ENCODE data around the gene AJM1.
"Not testable (repeated sequence)": the region's sequence is repeated elsewhere in the genome, so short reads cannot be mapped to it uniquely, and the experiment has no call there.

The AJM1 gene

GRCh38 chr9:136880651-136881050, 38.4 kb downstream of the AJM1 start:
- no peak for DNase-seq (ENCODE audit: low spot score)

- DNase-seq (ENCODE audit: low spot score), result no peak
These were observed 39.4 kb downstream of the AJM1 start for GRCh38 chr9:136881691-136882108.

GRCh38 chr9:136882109-136882946, 40.0 kb downstream of the AJM1 start:
- no peak for DNase-seq (ENCODE audit: low spot score)

GRCh38 chr9:136882947-136883283, 40.6 kb downstream of the AJM1 start:
- not testable (repeated sequence) for DNase-seq (ENCODE audit: low spot score)

- not testable (repeated sequence) for DNase-seq (ENCODE audit: low spot score)
These were observed 41.4 kb downstream of the AJM1 start for GRCh38 chr9:136883670-136884069.

- DNase-seq (ENCODE audit: low spot score), result peak; percentile 99
These were observed 43.8 kb downstream of the AJM1 start, which contains the start of gene TRAF2 for GRCh38 chr9:136885950-136886578. TRAF2 (plus strand) TSS chr9:136886516; CDS start chr9:136898741, 12,225 bp downstream.

- no peak for DNase-seq (ENCODE audit: low spot score)
These were observed 44.6 kb downstream of the AJM1 start for GRCh38 chr9:136886610-136887597.

- DNase-seq (ENCODE audit: low spot score), result no peak
These were observed 46.2 kb downstream of the AJM1 start for GRCh38 chr9:136888454-136888853.

GRCh38 chr9:136889858-136890257, 47.6 kb downstream of the AJM1 start:
- DNase-seq (ENCODE audit: low spot score), result no peak

- DNase-seq (ENCODE audit: low spot score), result no peak
These were observed 48.4 kb downstream of the AJM1 start for GRCh38 chr9:136890661-136891060.

All from left forelimb (tissue), 1 donor.